Heart left ventricle (tissue), 16 donors: ENCODE measurements around the gene PLP2. TPM values are rescaled to one million over a fixed set of nuclear protein-coding genes. Genes with fewer than 3 reads are reported as not detected.

ENCODE experiments used
- ATAC-seq, 4 donors: fragments of 200-7000 bp; cut with Tn5 transposase; one replicate each; pipeline ENCODE4 v1.9.1; 2020 to 2022; ENCODE audit warnings: moderate library complexity in 4 of 4, mild to moderate bottlenecking in 3 of 4, moderate number of reproducible peaks in 1 of 4
- DNase-seq, 5 donors: peaks; one replicate each; pipeline ENCODE4 v3.0.0-alpha.2; 2020
- H3K27ac ChIP-seq, 12 donors: fragments of 200-600 bp; sonication (generic) in 4 of 12; one replicate each; pipeline versions ENCODE4 v1.5.0 to v1.8.0; 2016 to 2022; ENCODE audit warnings: mild to moderate bottlenecking in 2 of 12
- H3K27me3 ChIP-seq, 9 donors: fragments of 200-600 bp; sonication (generic) in 2 of 9; one replicate each; pipeline versions ENCODE4 v1.5.1 to v1.8.0; 2016 to 2022; ENCODE audit warnings: mild to moderate bottlenecking in 3 of 9
- H3K36me3 ChIP-seq, 9 donors: fragments of 200-600 bp; sonication (generic) in 2 of 9; one replicate each; pipeline versions ENCODE4 v1.5.0 to v1.8.0; 2018 to 2022; ENCODE audit warnings: mild to moderate bottlenecking in 2 of 9
- H3K4me1 ChIP-seq, 12 donors: fragments of 200-600 bp; sonication (generic) in 4 of 12; one replicate each; pipeline versions ENCODE4 v1.5.0 to v1.8.0; 2016 to 2022; ENCODE audit warnings: mild to moderate bottlenecking in 3 of 12
- H3K4me3 ChIP-seq, 12 donors: fragments of 200-600 bp; sonication (generic) in 4 of 12; one replicate each; pipeline versions ENCODE4 v1.5.0 to v1.8.0; 2017 to 2022; ENCODE audit warnings: mild to moderate bottlenecking in 9 of 12, moderate library complexity in 4 of 12
- H3K9me3 ChIP-seq, 12 donors: fragments of 200-600 bp; sonication (generic) in 4 of 12; one replicate each; pipeline versions ENCODE4 v1.5.0 to v1.8.0; 2016 to 2022; ENCODE audit warnings: mild to moderate bottlenecking in 1 of 12
- POLR2A ChIP-seq, 2 donors: fragments of 450-650 bp; IDR thresholded peaks; one replicate each; pipeline ENCODE4 v1.6.1; 2017; ENCODE audit warnings: antibody characterized with exemption in 2 of 2, mild to moderate bottlenecking in 2 of 2, moderate library complexity in 2 of 2
- WGBS, 4 donors: extraction: QIAGEN DNeasy Blood & Tissue Kit in 2 of 4; methylation state at CpG; one replicate each; pipeline versions ENCODE4 v1.1.5 to v1.1.7; 2013 to 2018; 5-methylcytosine and 5-hydroxymethylcytosine counted together
- intact Hi-C, 10 donors: fragments of 100-400 bp; cut with DNase I; formaldehyde crosslinking; loops; one replicate each; pipeline versions ENCODE4 v1.11.1 to v1.14.2; 2022
- polyA plus RNA-seq, 2 donors: library from polyadenylated mRNA; stranded (reverse); fragments of 200-250 nt; gene quantifications; one replicate each; pipeline ENCODE4 v1.2.3, GENCODE V29; 2013
- total RNA-seq, 9 donors: library from RNA; depleted of rRNA in 2 of 9; stranded (reverse); fragments of >200 nt in 2 of 9; fragmentation: NEBNext Ultra II Directional in 3 of 9; extraction: Animal tissue kit (Norgen Biotek cat#: 25700) in 3 of 9; gene quantifications; one replicate each; pipeline versions ENCODE4 v1.1.0 to v1.2.4, GENCODE V29; 2016 to 2023
- TF ChIP-seq, protein P1 (sequence below), 12 donors: fragments of 200-600 bp; sonication (generic) in 4 of 12; IDR thresholded peaks; one replicate each; pipeline versions ENCODE4 v1.5.0 to v1.8.0; 2018 to 2022; ENCODE audit warnings: antibody characterized with exemption in 12 of 12, mild to moderate bottlenecking in 5 of 12
- donor health status: ischemic (EF 13 %, LVEDD 7.1; RV severe dilation, severe dysfunction).
- donor health status: healthy with polysubstance abuse.
- donor health status: DM: no; HTN: yes; CAD: no.
- donor health status: DM: no; HTN: no; CAD: no.
- donor health status: ischemic (EF 25% LVEDD 6.9; RV normal size, moderate dysfunction).
- donor health status: ischemic (EF 25% LVEDD 5.7; RV mildly dilated, moderate dysfunction).
- donor health status: healthy.
- donor health status: DM: yes; HTN: yes; CAD: no.
- donor health status: ischemic (EF 35%, LVEDD 5.7; RV mildly dilated, moderate dysfunction).
- donor health status: nonischemic (EF 11% LVEDD 7.7; RV severe dilation, severe dysfunction).
- donor health status: DM: yes; HTN: yes; CAD: no.
- donor health status: PGD.
- donor health status: ischemic (EF 29% LVEDD 5.4; RV normal size, mild dysfunction).
- donor health status: nonischemic (EF 23%, LVEDD 6.1; RV moderate dilation, normal function).

Gene PLP2
- total and polyA plus RNA-seq, 11 donors, result 22.4 to 373 (median 63.0) TPM

DNA sequence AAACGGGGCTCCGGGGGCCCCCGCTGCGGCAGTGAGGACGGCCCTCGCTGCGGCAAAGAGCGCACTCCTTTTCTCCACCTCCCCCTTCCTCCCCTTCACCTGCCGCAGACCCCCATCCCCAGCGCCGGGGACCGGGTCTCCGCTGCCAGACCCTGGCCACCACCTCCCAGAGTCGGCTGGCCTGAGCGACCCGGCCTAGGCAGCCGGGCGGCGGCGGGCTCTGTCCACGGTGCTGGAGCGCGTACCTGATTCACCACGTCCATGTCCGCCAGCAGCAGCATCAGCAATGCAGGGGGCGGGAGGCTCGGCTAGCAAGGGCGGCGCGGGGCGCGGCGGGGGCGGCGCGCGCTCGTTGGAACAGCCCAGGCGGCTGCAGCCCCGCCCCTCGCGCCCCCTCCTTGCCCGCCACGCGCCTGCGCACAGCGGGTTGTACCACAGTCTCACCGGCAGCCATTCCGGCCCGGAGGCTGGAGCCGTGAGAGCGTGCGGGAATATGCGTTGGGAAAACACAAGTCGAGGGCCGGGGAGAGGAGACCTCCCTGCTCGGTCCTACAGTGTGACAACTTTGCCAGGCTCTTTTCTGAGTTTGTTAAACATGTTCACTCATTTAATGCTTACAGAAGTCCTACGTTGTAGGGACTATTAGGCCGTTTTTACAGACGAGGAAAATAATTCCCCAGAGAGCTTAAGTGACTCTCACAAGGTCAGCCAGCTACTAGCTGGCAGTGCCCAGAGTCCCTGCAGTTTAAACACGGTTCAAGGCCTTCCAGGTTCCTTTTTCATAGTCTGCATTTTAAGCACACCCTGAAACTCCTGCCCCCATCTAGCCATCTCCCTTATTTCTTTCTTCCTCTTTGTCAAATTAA lies 28.4 kb downstream of the PLP2 start, which contains the start of gene SYP:
Gene SYP (minus strand): TSS at position 288 of the 866 bp plus-strand sequence. CDS start 7 bp downstream, at position 281.
- DNase-seq (peak; percentile 88 to 93 (median 90)), ATAC-seq (peak; percentile 91 to 97 (median 96))
- peaks cover 0 to 11% (median 2%) of the 10 kb centered on the region in 12 donors for H3K4me1 ChIP-seq
- H3K4me3 ChIP-seq, result peak within 1 kb of the TSS in 11 of 12 donors; percentile 3 to 54 (median 46)
- H3K27ac ChIP-seq, result peak within 1 kb of the TSS in 10 of 12 donors; percentile 52 to 76 (median 70)
- no peaks in the 10 kb centered on the region for H3K27me3 ChIP-seq
- WGBS, 4 donors, result 1 to 48% (median 16%) methylated on average over 37 to 61 of the region's 61 CpGs
- peak in 1 of 2 donors; percentile 78 for TF ChIP-seq POLR2A (IDR thresholded peaks at IDR 0.05)
- TF ChIP-seq, protein P1, sequence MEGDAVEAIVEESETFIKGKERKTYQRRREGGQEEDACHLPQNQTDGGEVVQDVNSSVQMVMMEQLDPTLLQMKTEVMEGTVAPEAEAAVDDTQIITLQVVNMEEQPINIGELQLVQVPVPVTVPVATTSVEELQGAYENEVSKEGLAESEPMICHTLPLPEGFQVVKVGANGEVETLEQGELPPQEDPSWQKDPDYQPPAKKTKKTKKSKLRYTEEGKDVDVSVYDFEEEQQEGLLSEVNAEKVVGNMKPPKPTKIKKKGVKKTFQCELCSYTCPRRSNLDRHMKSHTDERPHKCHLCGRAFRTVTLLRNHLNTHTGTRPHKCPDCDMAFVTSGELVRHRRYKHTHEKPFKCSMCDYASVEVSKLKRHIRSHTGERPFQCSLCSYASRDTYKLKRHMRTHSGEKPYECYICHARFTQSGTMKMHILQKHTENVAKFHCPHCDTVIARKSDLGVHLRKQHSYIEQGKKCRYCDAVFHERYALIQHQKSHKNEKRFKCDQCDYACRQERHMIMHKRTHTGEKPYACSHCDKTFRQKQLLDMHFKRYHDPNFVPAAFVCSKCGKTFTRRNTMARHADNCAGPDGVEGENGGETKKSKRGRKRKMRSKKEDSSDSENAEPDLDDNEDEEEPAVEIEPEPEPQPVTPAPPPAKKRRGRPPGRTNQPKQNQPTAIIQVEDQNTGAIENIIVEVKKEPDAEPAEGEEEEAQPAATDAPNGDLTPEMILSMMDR (IDR thresholded peaks at IDR 0.05), result peak in 1 of 12 donors; percentile 8
- intact Hi-C loops, result loop anchor here in 5 of 10 donors (5.0 to 10.0 kb wide), 4 partner anchors 65 to 725 kb away; partner anchors contain the start of genes FOXP3 (in 2 of the 5), PPP1R3F (in 2 of the 5) and CLCN5 (in 1 of the 5)
- H3K9me3 ChIP-seq, result no peaks in the 10 kb centered on the region
- H3K36me3 ChIP-seq, result no peaks in the 10 kb centered on the region

DNA sequence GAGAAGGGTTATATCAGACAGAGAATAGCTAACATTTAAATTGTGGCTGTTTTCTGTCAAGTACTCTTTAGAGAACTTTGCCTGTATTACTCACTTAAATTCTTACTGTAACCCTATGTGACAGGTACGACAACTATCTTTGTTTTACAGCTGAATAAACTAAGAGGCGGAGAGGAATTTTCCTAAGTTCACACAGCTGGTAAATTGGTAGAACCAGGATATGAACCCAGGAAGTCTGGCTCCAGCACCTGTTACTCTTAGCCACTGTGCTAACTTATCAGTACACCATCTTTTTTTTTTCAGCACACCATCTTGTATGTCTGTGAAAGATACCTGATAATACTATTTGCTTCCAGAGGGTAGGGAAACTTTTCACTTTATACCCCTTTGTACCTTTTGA lies 30.3 kb downstream of the PLP2 start:
- WGBS, 4 donors, result 83 to 89% (median 88%) methylated on average over 2 of the region's 2 CpGs
- intact Hi-C loops, result loop anchor here in 1 of 10 donors (10.0 kb wide), 1 partner anchor 63 kb away; the partner anchor contains the start of genes FOXP3 and PPP1R3F

DNA sequence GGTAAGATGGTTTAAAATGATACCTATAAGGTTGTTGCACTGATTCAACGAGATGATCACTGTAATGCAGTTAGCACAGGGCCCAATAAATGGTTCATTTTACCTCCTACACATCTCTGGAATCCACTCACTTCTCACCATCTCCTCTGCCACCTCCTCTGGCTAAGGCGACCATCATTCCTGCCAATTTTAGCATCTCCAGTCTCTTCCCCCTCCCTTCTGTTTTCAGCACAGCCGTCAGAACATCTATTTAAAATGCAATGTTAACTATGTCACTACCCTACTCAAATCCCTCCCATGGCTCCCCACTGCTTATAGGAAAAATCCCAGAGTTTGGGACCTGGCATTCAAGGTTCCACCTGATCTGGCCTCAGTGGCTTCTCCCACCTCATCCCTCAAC lies 31.8 kb downstream of the PLP2 start:
- DNase-seq (no peak), ATAC-seq (no peak)
- Histone ChIP-seq H3K36me3 (no peaks in the 10 kb centered on the region), H3K27me3 (peaks cover 0 to 3% (median 0%) of the 10 kb centered on the region in 9 donors), H3K4me3 (no peak overlapping the region), H3K27ac (no peak overlapping the region), H3K4me1 (peaks cover 0 to 11% (median 2%) of the 10 kb centered on the region in 12 donors), H3K9me3 (no peaks in the 10 kb centered on the region)
- intact Hi-C loops, result loop anchor here in 1 of 10 donors (10.0 kb wide), 1 partner anchor 61 kb away; the partner anchor contains the start of genes FOXP3 and PPP1R3F
- WGBS, 4 donors, result 33 to 61% (median 56%) methylated on average over 3 of the region's 3 CpGs
- TF ChIP-seq, protein P1 (IDR thresholded peaks at IDR 0.05), result no peak
- TF ChIP-seq POLR2A (IDR thresholded peaks at IDR 0.05), result no peak

More for the DNA sequence above, 30.3 kb downstream of the PLP2 start:
- DNase-seq (no peak), ATAC-seq (no peak)
- no peaks in the 10 kb centered on the region for H3K9me3 ChIP-seq
- no peak overlapping the region for H3K4me3 ChIP-seq
- peaks cover 0 to 3% (median 0%) of the 10 kb centered on the region in 9 donors for H3K27me3 ChIP-seq
- H3K36me3 ChIP-seq, result no peaks in the 10 kb centered on the region
- no peak overlapping the region for H3K27ac ChIP-seq
- TF ChIP-seq POLR2A (IDR thresholded peaks at IDR 0.05), result no peak
- TF ChIP-seq, protein P1 (IDR thresholded peaks at IDR 0.05), result no peak
- peaks cover 0 to 11% (median 2%) of the 10 kb centered on the region in 12 donors for H3K4me1 ChIP-seq

DNA sequence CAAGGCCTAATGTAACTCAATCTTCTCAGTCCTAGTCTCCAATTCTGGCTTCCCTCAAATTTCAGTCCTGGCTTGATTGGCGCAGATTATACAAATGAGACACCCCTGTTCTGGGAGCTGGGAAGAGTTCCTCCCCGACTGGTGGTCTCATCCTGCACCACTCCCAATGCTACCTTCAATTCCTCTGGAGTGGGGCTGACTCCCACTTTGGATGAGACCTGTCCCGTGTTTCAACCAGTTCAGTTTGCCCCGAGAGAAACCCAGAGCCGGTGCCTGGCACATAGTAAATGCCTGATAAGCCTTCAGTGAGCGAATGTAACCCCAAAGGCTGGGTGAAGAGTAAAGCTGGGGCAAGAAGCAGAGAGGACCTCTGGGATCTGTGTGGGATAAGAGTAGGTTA lies 32.3 kb downstream of the PLP2 start:
- H3K9me3 ChIP-seq, result no peaks in the 10 kb centered on the region
- WGBS, 4 donors, result 77 to 89% (median 84%) methylated on average over 6 of the region's 6 CpGs
- peaks cover 0 to 11% (median 2%) of the 10 kb centered on the region in 12 donors for H3K4me1 ChIP-seq
- no peak for ATAC-seq
- TF ChIP-seq POLR2A (IDR thresholded peaks at IDR 0.05), result no peak
- TF ChIP-seq, protein P1 (IDR thresholded peaks at IDR 0.05), result no peak
- H3K27ac ChIP-seq, result no peak overlapping the region
- no peak overlapping the region for H3K4me3 ChIP-seq
- intact Hi-C loops, result loop anchor here in 1 of 10 donors (10.0 kb wide), 1 partner anchor 61 kb away; the partner anchor contains the start of genes FOXP3 and PPP1R3F
- H3K27me3 ChIP-seq, result peaks cover 0 to 3% (median 0%) of the 10 kb centered on the region in 9 donors
- H3K36me3 ChIP-seq, result no peaks in the 10 kb centered on the region
- DNase-seq, result no peak
